Activated B cell treated with CpG ODN at 0.5 μM for 24 hours (primary cell): ENCODE measurements around the gene PXT1. TPM values are rescaled to one million over a fixed set of nuclear protein-coding genes. Genes with fewer than 3 reads are reported as not detected.

ENCODE experiments used
- ATAC-seq: fragments of 200-7000 bp; cut with Tn5 transposase; one replicate; pipeline ENCODE4 v1.10.0; 2021; ENCODE audit warnings: low read depth, mild to moderate bottlenecking, moderate library complexity
- CTCF ChIA-PET: fragments of 350-600 bp; sonication (Branson Sonifier 250); formaldehyde crosslinking; loops from one replicate; lab custom pipeline; 2021; ENCODE audit warnings: antibody characterized with exemption; lab: Charles Lee
- POLR2A ChIA-PET: fragments of 350-600 bp; sonication (Branson Sonifier 250); formaldehyde crosslinking; loops from one replicate; lab custom pipeline; 2021; ENCODE audit warnings: antibody characterized with exemption; lab: Charles Lee
- DNase-seq: peaks from one replicate; pipeline ENCODE4 v3.0.0; 2022
- H3K27ac Mint-ChIP-seq: one replicate; pipeline ENCODE4 v1.8.0; 2020; ENCODE audit warnings: mixed read lengths
- H3K27me3 Mint-ChIP-seq: one replicate; pipeline ENCODE4 v1.8.0; 2021; ENCODE audit warnings: mixed read lengths
- H3K36me3 Mint-ChIP-seq: one replicate; pipeline ENCODE4 v1.8.0; 2021; ENCODE audit warnings: low read depth, mixed read lengths
- H3K4me1 Mint-ChIP-seq: one replicate; pipeline ENCODE4 v1.8.0; 2021; ENCODE audit warnings: mixed read lengths
- H3K4me3 Mint-ChIP-seq: one replicate; pipeline ENCODE4 v1.8.0; 2020; ENCODE audit warnings: mild to moderate bottlenecking, mixed read lengths
- H3K9me3 Mint-ChIP-seq: one replicate; pipeline ENCODE4 v1.8.0; 2020; ENCODE audit warnings: mixed read lengths
- CTCF ChIP-seq: fragments of 200-600 bp; IDR thresholded peaks from one replicate; pipeline ENCODE4 v1.8.0; 2022; ENCODE audit warnings: antibody characterized with exemption, mild to moderate bottlenecking
- intact Hi-C: fragments of 100-400 bp; cut with micrococcal nuclease; formaldehyde crosslinking; loops from one replicate; pipeline ENCODE4 v1.15.1; 2024
- total RNA-seq: library from RNA; stranded (reverse); gene quantifications from 2 replicates; pipeline ENCODE4 v1.2.3, GENCODE V29; 2022

The PXT1 gene
- total RNA-seq, 1 donor from 2014 or later: 0.11 TPM

GRCh38 chr6:36402481-36402880 is 40.2 kb downstream of the PXT1 start:
- Mint-ChIP-seq H3K36me3 (no peaks in the 10 kb centered on the region), H3K9me3 (no peaks in the 10 kb centered on the region), H3K4me3 (no peak overlapping the region), H3K4me1 (no peaks in the 10 kb centered on the region), H3K27ac (no peak overlapping the region), H3K27me3 (peaks cover 8% of the 10 kb centered on the region)
- ChIA-PET CTCF (no interaction called here), POLR2A (no interaction called here)
- DNase-seq: no peak
- intact Hi-C loops: no loop called here
- no peak for ATAC-seq
- TF ChIP-seq CTCF: no peak

GRCh38 chr6:36399970-36400369 is 42.7 kb downstream of the PXT1 start:
- ChIA-PET POLR2A (no interaction called here), CTCF (no interaction called here)
- DNase-seq: no peak
- no peaks in the 10 kb centered on the region for H3K9me3 Mint-ChIP-seq
- H3K36me3 Mint-ChIP-seq: no peaks in the 10 kb centered on the region
- no peak overlapping the region for H3K27ac Mint-ChIP-seq
- H3K4me1 Mint-ChIP-seq: no peaks in the 10 kb centered on the region
- ATAC-seq: peak; percentile 56
- H3K27me3 Mint-ChIP-seq: peaks cover 5% of the 10 kb centered on the region
- intact Hi-C loops: no loop called here
- TF ChIP-seq CTCF: no peak
- H3K4me3 Mint-ChIP-seq: no peak overlapping the region

- Mint-ChIP-seq H3K27ac (no peak overlapping the region), H3K36me3 (no peaks in the 10 kb centered on the region), H3K9me3 (no peaks in the 10 kb centered on the region), H3K4me1 (peaks cover 6% of the 10 kb centered on the region), H3K27me3 (peaks cover 27% of the 10 kb centered on the region), H3K4me3 (no peak overlapping the region)
- no peak for ATAC-seq
- intact Hi-C loops: no loop called here
- DNase-seq: no peak
- TF ChIP-seq CTCF: no peak
- CTCF ChIA-PET: no interaction called here
- POLR2A ChIA-PET: no interaction called here
These were observed 50.0 kb downstream of the PXT1 start for GRCh38 chr6:36392621-36393020.

- H3K36me3 Mint-ChIP-seq: no peaks in the 10 kb centered on the region
- ATAC-seq (no peak), DNase-seq (no peak)
- no peak for TF ChIP-seq CTCF
- peaks cover 21% of the 10 kb centered on the region for H3K4me1 Mint-ChIP-seq
- ChIA-PET POLR2A (interaction anchor here (0.6 kb wide), 1 partner anchor 1173 kb away, joined by 3 read pairs; no protein-coding TSS in a partner anchor), CTCF (no interaction called here)
- intact Hi-C loops: no loop called here
- H3K27ac Mint-ChIP-seq: no peak overlapping the region
- H3K4me3 Mint-ChIP-seq: no peak overlapping the region
- H3K9me3 Mint-ChIP-seq: no peaks in the 10 kb centered on the region
- H3K27me3 Mint-ChIP-seq: peaks cover 45% of the 10 kb centered on the region
These were observed 53.3 kb downstream of the PXT1 start for GRCh38 chr6:36389353-36389752.

GRCh38 chr6:36387440-36388303 is 55.0 kb downstream of the PXT1 start, which contains the start of gene ETV7:
Gene ETV7 (minus strand): TSS chr6:36387669. CDS start chr6:36387541, 128 bp downstream.
- POLR2A ChIA-PET: no interaction called here

More at GRCh38 chr6:36387440-36388303, 55.0 kb downstream of the PXT1 start, which contains the start of gene ETV7:
- TF ChIP-seq CTCF: no peak
- CTCF ChIA-PET: no interaction called here
- DNase-seq: no peak
- Mint-ChIP-seq H3K4me1 (peaks cover 26% of the 10 kb centered on the region), H3K27me3 (peaks cover 36% of the 10 kb centered on the region), H3K27ac (no peak within 1 kb of the TSS), H3K9me3 (no peaks in the 10 kb centered on the region), H3K36me3 (no peaks in the 10 kb centered on the region), H3K4me3 (peak within 1 kb of the TSS; percentile 79)
- ATAC-seq: peak; percentile 42
- intact Hi-C loops: no loop called here
